Measurements from ENCODE around the gene CERK. TPM values are rescaled to one million over a fixed set of nuclear protein-coding genes. Genes with fewer than 3 reads are reported as not detected.

Gene CERK
- total RNA-seq, 1 experiment from 2014 or later, result 30.9 TPM

- H3K27ac ChIP-seq (ENCODE audit: low read length), result peak overlapping the region; percentile 93
- ATAC-seq, result no peak
- no peak for DNase-seq (ENCODE audit: low read depth, low spot score)
- POLR2A ChIA-PET, result no interaction called here
- BruUV-seq (replicated peaks), result no TSS peak
- peaks cover 56% of the 10 kb centered on the region for H3K4me1 ChIP-seq (ENCODE audit: control insufficient read depth, insufficient read depth, low read length)
- no peaks in the 10 kb centered on the region for H3K36me3 ChIP-seq (ENCODE audit: control insufficient read depth, insufficient read depth, low read length)
- H3K9me3 ChIP-seq (ENCODE audit: control insufficient read depth, insufficient read depth, low read depth, low read length), result no peaks in the 10 kb centered on the region
- H3K4me3 ChIP-seq (ENCODE audit: low read depth in 2 of 2, low read length in 2 of 2), result no peak overlapping the region
- intact Hi-C loops (cut with micrococcal nuclease; ENCODE audit: unreplicated experiment) (no loop called here), in situ Hi-C loops (cut with HindIII; ENCODE audit: low pct_unique_long_range_greater_than_20kb, low sequenced_read_pairs) (no loop called here)
- CTCF ChIA-PET, result no interaction called here
- no peaks in the 10 kb centered on the region for H3K27me3 ChIP-seq (ENCODE audit: control insufficient read depth, insufficient read depth, low read length)
- TF ChIP-seq SIN3A (IDR thresholded peaks at IDR 0.05; ENCODE audit: borderline replicate concordance, insufficient read depth, low read depth, low read length) (no peak), CTCF (IDR thresholded peaks at IDR 0.05) (no peak), TCF7L2 (IDR thresholded peaks at IDR 0.05; ENCODE audit: low read depth, low read length) (no peak), POLR2AphosphoS5 (IDR thresholded peaks at IDR 0.05; ENCODE audit: low read depth, low read length) (no peak), REST (IDR thresholded peaks at IDR 0.05; ENCODE audit: insufficient read depth in 1 of 2, low read depth in 2 of 2, low read length in 1 of 2) (no peak)
Measured at GRCh38 chr22:46775850-46776826, 38.1 kb upstream of the CERK start.

- DNase-seq (ENCODE audit: low read depth, low spot score) (no peak), ATAC-seq (no peak)
- no peak for TF ChIP-seq SIN3A (IDR thresholded peaks at IDR 0.05; ENCODE audit: borderline replicate concordance, insufficient read depth, low read depth, low read length)
- no peak for TF ChIP-seq REST (IDR thresholded peaks at IDR 0.05; ENCODE audit: insufficient read depth in 1 of 2, low read depth in 2 of 2, low read length in 1 of 2)
- no peak for TF ChIP-seq CTCF (IDR thresholded peaks at IDR 0.05)
- TF ChIP-seq TCF7L2 (IDR thresholded peaks at IDR 0.05; ENCODE audit: low read depth, low read length), result no peak
- TF ChIP-seq POLR2AphosphoS5 (IDR thresholded peaks at IDR 0.05; ENCODE audit: low read depth, low read length), result no peak
- ChIA-PET POLR2A (no interaction called here), CTCF (interaction anchor here (0.6 kb wide), 1 partner anchor 16 kb away, joined by 4 read pairs; no protein-coding TSS in a partner anchor)
- no TSS peak for BruUV-seq (replicated peaks)
- Histone ChIP-seq H3K4me3 (ENCODE audit: low read depth in 2 of 2, low read length in 2 of 2) (peak overlapping the region; percentile 16 to 46), H3K36me3 (ENCODE audit: control insufficient read depth, insufficient read depth, low read length) (no peaks in the 10 kb centered on the region), H3K9me3 (ENCODE audit: control insufficient read depth, insufficient read depth, low read depth, low read length) (no peaks in the 10 kb centered on the region), H3K27ac (ENCODE audit: low read length) (peak overlapping the region; percentile 93), H3K27me3 (ENCODE audit: control insufficient read depth, insufficient read depth, low read length) (no peaks in the 10 kb centered on the region), H3K4me1 (ENCODE audit: control insufficient read depth, insufficient read depth, low read length) (peaks cover 54% of the 10 kb centered on the region)
- in situ Hi-C loops (cut with HindIII; ENCODE audit: low pct_unique_long_range_greater_than_20kb, low sequenced_read_pairs) (no loop called here), intact Hi-C loops (cut with micrococcal nuclease; ENCODE audit: unreplicated experiment) (no loop called here)
Measured at GRCh38 chr22:46774980-46775849, 37.2 kb upstream of the CERK start.
